ENCODE measurements around the gene CREB5. TPM values are rescaled to one million over a fixed set of nuclear protein-coding genes. Genes with fewer than 3 reads are reported as not detected.

CREB5 gene
- total and polyA plus RNA-seq, 2 of the 8 experiments (the other 6 are each of a cell fraction or from before 2014, with no cell fraction given), result 2.4 to 2.7 TPM

GRCh38 chr7:28802450-28802849, 390.1 kb downstream of the CREB5 start:
- Histone ChIP-seq H2BK12ac (ENCODE audit: low read depth, low read length) (no peak overlapping the region), H3K79me2 (ENCODE audit: control insufficient read depth in 1 of 2, insufficient read depth in 2 of 2, low read length in 2 of 2) (no peaks in the 10 kb centered on the region), H3K56ac (replicated peaks; ENCODE audit: insufficient read length, low read depth, low read length) (no peak overlapping the region), H4K8ac (ENCODE audit: extremely low read depth, insufficient read depth, low read length) (no peak overlapping the region), H3K9me3 (ENCODE audit: insufficient read depth in 2 of 2, low read depth in 1 of 2, low read length in 1 of 2) (no peaks in the 10 kb centered on the region), H3K18ac (ENCODE audit: extremely low read depth, low read length) (no peak overlapping the region), H4K5ac (ENCODE audit: insufficient read length, low read depth, low read length) (no peak overlapping the region), H4K20me1 (replicated peaks in 1 of 2; ENCODE audit: control insufficient read depth in 1 of 2, insufficient read depth in 2 of 2, low read length in 2 of 2) (no peaks in the 10 kb centered on the region), H3K27ac (ENCODE audit: low read depth, low read length) (no peak overlapping the region), H2BK20ac (ENCODE audit: low read length) (no peak overlapping the region), H3K27me3 (replicated peaks in 1 of 4; ENCODE audit: control insufficient read depth in 3 of 4, extremely low read depth in 1 of 4, insufficient read depth in 3 of 4, low read length in 3 of 4) (no peaks in the 10 kb centered on the region), H2AK5ac (ENCODE audit: low read depth, low read length) (no peak overlapping the region), H2BK5ac (ENCODE audit: low read depth, low read length) (no peak overlapping the region), H3K23me2 (ENCODE audit: low read depth, low read length) (no peaks in the 10 kb centered on the region; the same call in 1 of the 2 replicates), H3K79me1 (ENCODE audit: low read depth, low read length) (no peaks in the 10 kb centered on the region), H3K36me3 (ENCODE audit: control insufficient read depth in 2 of 4, insufficient read depth in 4 of 4, low read length in 3 of 4) (no peaks in the 10 kb centered on the region), H2BK120ac (replicated peaks; ENCODE audit: low read depth, low read length) (no peak overlapping the region), H2BK15ac (ENCODE audit: low read length) (no peak overlapping the region), H2AFZ (ENCODE audit: low read length) (no peak overlapping the region), H3K4me1 (replicated peaks in 1 of 4; ENCODE audit: control insufficient read depth in 3 of 4, insufficient read depth in 4 of 4, low read length in 3 of 4) (no peaks in the 10 kb centered on the region), H4K91ac (replicated peaks; ENCODE audit: insufficient read length, low read length) (no peak overlapping the region), H3K4ac (replicated peaks; ENCODE audit: insufficient read length, low read depth, low read length) (no peak overlapping the region), H3K14ac (ENCODE audit: insufficient read length) (no peak overlapping the region), H3K9ac (replicated peaks in 1 of 4; ENCODE audit: extremely low read depth in 1 of 4, low read depth in 3 of 4, low read length in 3 of 4) (no peak overlapping the region), H3K4me2 (ENCODE audit: insufficient read depth in 1 of 2, low read depth in 2 of 2, low read length in 2 of 2) (no peak overlapping the region), H3K23ac (ENCODE audit: insufficient read length) (no peak overlapping the region), H3K4me3 (ENCODE audit: extremely low read depth in 1 of 4, insufficient read depth in 2 of 4, low read depth in 3 of 4, low read length in 4 of 4) (no peak overlapping the region)
- ChIA-PET POLR2A (ENCODE audit: partially characterized antibody) (interaction anchor here (0.6 kb wide), 1 partner anchor 841 kb away, joined by 3 read pairs; no protein-coding TSS in a partner anchor), CTCF (ENCODE audit: partially characterized antibody) (no interaction called here)
- FAIRE-seq, result no peak
- 86% methylated on average over 5 of the region's 5 CpGs; no CpG with 5 or more reads in 1 of the 2 experiments for WGBS, 2 experiments (ENCODE audit: extremely low coverage in 1 of 2, insufficient coverage in 1 of 2, insufficient read length in 1 of 2, insufficient replicate concordance in 2 of 2, low coverage in 1 of 2, low lambda C conversion rate in 2 of 2, missing lambda C conversion rate in 1 of 2)
- no peak for DNase-seq (ENCODE audit: low read depth in 1 of 2, low spot score in 2 of 2)
- TF ChIP-seq YY1 (IDR thresholded peaks at IDR 0.05; ENCODE audit: low read depth, low read length) (no peak), CHD2 (IDR thresholded peaks at IDR 0.05; ENCODE audit: low read length) (no peak), ZNF274 (IDR thresholded peaks at IDR 0.05; ENCODE audit: borderline replicate concordance, extremely low read depth, low read length) (no peak), CHD1 (IDR thresholded peaks at IDR 0.05; ENCODE audit: low read depth, low read length) (no peak), NRF1 (IDR thresholded peaks at IDR 0.05; ENCODE audit: low read depth, low read length) (no peak), KDM4A (IDR thresholded peaks at IDR 0.05; ENCODE audit: low read depth, low read length, severe bottlenecking) (no peak), EZH2 (IDR thresholded peaks at IDR 0.05; ENCODE audit: low read depth, low read length, severe bottlenecking) (no peak), CTCF (IDR thresholded peaks at IDR 0.05; ENCODE audit: control extremely low read depth in 1 of 3, insufficient read depth in 1 of 3, low read depth in 1 of 3, low read length in 3 of 3) (no peak), CTBP2 (IDR thresholded peaks at IDR 0.05; ENCODE audit: borderline replicate concordance, insufficient read depth, insufficient read length, low read length) (no peak), SIRT6 (IDR thresholded peaks at IDR 0.05; ENCODE audit: low read length) (no peak), POLR2A (IDR thresholded peaks at IDR 0.05; ENCODE audit: control extremely low read depth in 1 of 2, low read depth in 2 of 2, low read length in 2 of 2) (no peak), TAF7 (optimal IDR thresholded peaks at IDR 0.05; ENCODE audit: borderline replicate concordance, low read depth, low read length) (no peak), CBX5 (IDR thresholded peaks at IDR 0.05; ENCODE audit: low read depth, low read length) (no peak)
